ENCODE measurements around the gene JAG2. TPM values are rescaled to one million over a fixed set of nuclear protein-coding genes. Genes with fewer than 3 reads are reported as not detected.

Gene JAG2
- total RNA-seq, 1 experiment from 2014 or later = 85.9 TPM

DNA sequence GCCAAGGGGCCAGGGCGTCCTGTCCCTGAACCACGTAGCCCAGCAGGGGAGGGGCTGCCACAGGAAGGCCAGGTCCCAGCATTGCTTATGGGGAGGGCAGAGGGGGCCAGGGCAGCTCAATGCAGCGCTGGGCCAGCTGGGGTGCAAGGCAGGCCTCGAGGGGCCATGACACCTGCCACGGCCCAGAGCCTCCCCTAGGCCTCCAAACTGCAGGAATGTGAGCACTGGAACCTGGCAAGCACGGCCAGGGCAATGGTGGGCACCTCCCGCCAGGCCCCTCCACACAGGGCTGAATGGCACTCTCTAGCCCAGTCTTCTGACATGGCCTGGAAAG, 70.8 kb downstream of the JAG2 start:
- no peak overlapping the region for H3K27ac ChIP-seq (ENCODE audit: low read depth, low read length)
- ChIA-PET CTCF (no interaction called here), RAD21 (ENCODE audit: low non-redundant PET in 1 of 2, low total read pairs in 2 of 2, uncharacterized antibody in 2 of 2, unreplicated experiment in 2 of 2) (no interaction called here), POLR2A (no interaction called here)
- H3K79me2 ChIP-seq (ENCODE audit: insufficient read depth, low read length) = peaks cover 1% of the 10 kb centered on the region; the same call in 1 of the 2 replicates
- no peak overlapping the region for H3K9ac ChIP-seq (ENCODE audit: low read length)
- H3K4me1 ChIP-seq (ENCODE audit: control insufficient read depth in 1 of 2, insufficient read depth in 2 of 2, low read length in 2 of 2) = peaks cover 17 to 22% of the 10 kb centered on the region in 2 experiments
- H3K9me2 ChIP-seq (ENCODE audit: insufficient read depth) = no peaks in the 10 kb centered on the region
- no peak overlapping the region for H2AFZ ChIP-seq (ENCODE audit: low read depth, low read length, poor library complexity, severe bottlenecking)
- ATAC-seq (no peak), DNase-seq (ENCODE audit: low read depth, low spot score) (no peak)
- no peaks in the 10 kb centered on the region; a peak in 1 of 4 replicates for H3K9me3 ChIP-seq (ENCODE audit: control insufficient read depth in 1 of 2, insufficient read depth in 1 of 2, low read depth in 1 of 2, low read length in 2 of 2)
- H4K20me1 ChIP-seq (ENCODE audit: insufficient read depth) = no peaks in the 10 kb centered on the region
- H3K4me2 ChIP-seq (ENCODE audit: low read length) = no peak overlapping the region
- intact Hi-C loops (cut with micrococcal nuclease) = no loop called here
- no peak overlapping the region for H3K4me3 ChIP-seq (replicated peaks in 1 of 2; ENCODE audit: low read depth in 1 of 2, low read length in 2 of 2)
- no TSS peak for BruUV-seq (replicated peaks)
- H3K27me3 ChIP-seq (ENCODE audit: insufficient read depth, low read length) = no peaks in the 10 kb centered on the region
- H3K36me3 ChIP-seq (ENCODE audit: control insufficient read depth in 1 of 2, insufficient read depth in 2 of 2, low read length in 2 of 2) = no peaks in the 10 kb centered on the region
- no peak for TF ChIP-seq SIN3A (IDR thresholded peaks at IDR 0.05; ENCODE audit: low read depth)
- TF ChIP-seq ZFX (IDR thresholded peaks at IDR 0.05) = no peak
- TF ChIP-seq JUND (IDR thresholded peaks at IDR 0.05) = no peak
- TF ChIP-seq, protein P1, sequence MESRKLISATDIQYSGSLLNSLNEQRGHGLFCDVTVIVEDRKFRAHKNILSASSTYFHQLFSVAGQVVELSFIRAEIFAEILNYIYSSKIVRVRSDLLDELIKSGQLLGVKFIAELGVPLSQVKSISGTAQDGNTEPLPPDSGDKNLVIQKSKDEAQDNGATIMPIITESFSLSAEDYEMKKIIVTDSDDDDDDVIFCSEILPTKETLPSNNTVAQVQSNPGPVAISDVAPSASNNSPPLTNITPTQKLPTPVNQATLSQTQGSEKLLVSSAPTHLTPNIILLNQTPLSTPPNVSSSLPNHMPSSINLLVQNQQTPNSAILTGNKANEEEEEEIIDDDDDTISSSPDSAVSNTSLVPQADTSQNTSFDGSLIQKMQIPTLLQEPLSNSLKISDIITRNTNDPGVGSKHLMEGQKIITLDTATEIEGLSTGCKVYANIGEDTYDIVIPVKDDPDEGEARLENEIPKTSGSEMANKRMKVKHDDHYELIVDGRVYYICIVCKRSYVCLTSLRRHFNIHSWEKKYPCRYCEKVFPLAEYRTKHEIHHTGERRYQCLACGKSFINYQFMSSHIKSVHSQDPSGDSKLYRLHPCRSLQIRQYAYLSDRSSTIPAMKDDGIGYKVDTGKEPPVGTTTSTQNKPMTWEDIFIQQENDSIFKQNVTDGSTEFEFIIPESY (IDR thresholded peaks at IDR 0.05; ENCODE audit: extremely low read depth, insufficient replicate concordance, low read length) = no peak
- TF ChIP-seq YY1 (IDR thresholded peaks at IDR 0.05; ENCODE audit: extremely low read depth, insufficient replicate concordance, low read depth, low read length) = no peak
- TF ChIP-seq, protein P2, sequence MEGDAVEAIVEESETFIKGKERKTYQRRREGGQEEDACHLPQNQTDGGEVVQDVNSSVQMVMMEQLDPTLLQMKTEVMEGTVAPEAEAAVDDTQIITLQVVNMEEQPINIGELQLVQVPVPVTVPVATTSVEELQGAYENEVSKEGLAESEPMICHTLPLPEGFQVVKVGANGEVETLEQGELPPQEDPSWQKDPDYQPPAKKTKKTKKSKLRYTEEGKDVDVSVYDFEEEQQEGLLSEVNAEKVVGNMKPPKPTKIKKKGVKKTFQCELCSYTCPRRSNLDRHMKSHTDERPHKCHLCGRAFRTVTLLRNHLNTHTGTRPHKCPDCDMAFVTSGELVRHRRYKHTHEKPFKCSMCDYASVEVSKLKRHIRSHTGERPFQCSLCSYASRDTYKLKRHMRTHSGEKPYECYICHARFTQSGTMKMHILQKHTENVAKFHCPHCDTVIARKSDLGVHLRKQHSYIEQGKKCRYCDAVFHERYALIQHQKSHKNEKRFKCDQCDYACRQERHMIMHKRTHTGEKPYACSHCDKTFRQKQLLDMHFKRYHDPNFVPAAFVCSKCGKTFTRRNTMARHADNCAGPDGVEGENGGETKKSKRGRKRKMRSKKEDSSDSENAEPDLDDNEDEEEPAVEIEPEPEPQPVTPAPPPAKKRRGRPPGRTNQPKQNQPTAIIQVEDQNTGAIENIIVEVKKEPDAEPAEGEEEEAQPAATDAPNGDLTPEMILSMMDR (IDR thresholded peaks at IDR 0.05 in 2 of 3, conservative IDR thresholded peaks at IDR 0.05 in 1 of 3; ENCODE audit: borderline replicate concordance in 1 of 3, insufficient read depth in 1 of 3, low read depth in 2 of 3, low read length in 2 of 3) = no peak
- TF ChIP-seq TCF7L2 (IDR thresholded peaks at IDR 0.05; ENCODE audit: borderline replicate concordance, extremely low read depth, insufficient read depth, insufficient read length) = no peak
- TF ChIP-seq POLR2A (IDR thresholded peaks at IDR 0.05; ENCODE audit: borderline replicate concordance, extremely low read depth, insufficient read depth, insufficient read length) = no peak
